GM19467 (cell line): ENCODE data around the gene TBCD.
A peak's percentile ranks its signal among the peaks of the same experiment; 100 is the strongest.
"Not testable (repeated sequence)": the region's sequence is repeated elsewhere in the genome, so short reads cannot be mapped to it uniquely, and the experiment has no call there.

Experiments used
- ATAC-seq: cut with Tn5 transposase; IDR thresholded peaks from one replicate; pipeline ENCODE4 v1.9.1; 2021; ENCODE audit warnings: mild to moderate bottlenecking, moderate library complexity; ENCODE audit not compliant: unreplicated experiment

Gene TBCD

GRCh38 chr17:82726427-82726826 lies 25.4 kb upstream of the TBCD start:
- no peak for ATAC-seq

GRCh38 chr17:82729479-82730260 lies 22.2 kb upstream of the TBCD start:
- no peak for ATAC-seq

- no peak for ATAC-seq
These were observed 19.6 kb upstream of the TBCD start for GRCh38 chr17:82732118-82732743.

- ATAC-seq, result no peak
These were observed 16.6 kb upstream of the TBCD start, which contains the start of gene FN3K for GRCh38 chr17:82734987-82735866. TSS of gene FN3K (plus strand) at chr17:82735615. CDS start at chr17:82735637, 22 bp downstream.

DNA sequence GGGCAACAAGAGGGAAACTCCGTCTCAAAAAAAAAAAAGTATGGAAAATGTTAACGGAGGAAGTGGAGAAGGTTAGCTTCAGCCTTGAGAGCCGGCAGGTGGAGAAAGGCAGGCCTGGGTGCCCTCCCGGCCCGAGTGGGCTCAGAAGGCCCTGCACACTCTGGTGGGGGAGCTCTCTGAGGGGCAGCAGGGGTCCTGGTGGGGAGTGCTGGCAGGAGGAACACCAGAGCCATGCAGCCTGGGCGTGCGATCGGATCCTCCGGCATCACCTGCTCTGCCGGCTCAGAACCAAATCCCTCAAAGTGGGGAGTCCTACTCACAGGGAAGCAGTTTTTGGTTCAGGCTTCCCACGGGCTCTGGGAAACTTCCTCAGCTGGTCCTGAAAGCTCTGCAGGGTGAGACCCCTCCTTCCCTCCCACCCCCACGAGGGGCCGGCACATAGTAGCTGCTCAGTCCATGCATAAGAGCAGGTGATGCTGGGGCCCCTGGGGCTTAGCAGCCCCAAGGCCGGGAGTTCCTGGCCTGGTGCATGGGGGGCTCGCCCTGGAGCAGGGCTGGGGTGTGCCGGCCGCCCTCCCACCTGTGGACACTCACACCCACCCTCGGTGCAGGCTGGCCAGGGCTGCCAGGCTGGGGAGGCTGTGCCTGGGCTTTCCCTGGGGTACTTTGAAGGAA lies 15.2 kb upstream of the TBCD start:
- ATAC-seq, result no peak

GRCh38 chr17:82737967-82738877 lies 13.6 kb upstream of the TBCD start:
- ATAC-seq, result no peak

GRCh38 chr17:82740906-82741759 lies 10.7 kb upstream of the TBCD start:
- ATAC-seq, result no peak

DNA sequence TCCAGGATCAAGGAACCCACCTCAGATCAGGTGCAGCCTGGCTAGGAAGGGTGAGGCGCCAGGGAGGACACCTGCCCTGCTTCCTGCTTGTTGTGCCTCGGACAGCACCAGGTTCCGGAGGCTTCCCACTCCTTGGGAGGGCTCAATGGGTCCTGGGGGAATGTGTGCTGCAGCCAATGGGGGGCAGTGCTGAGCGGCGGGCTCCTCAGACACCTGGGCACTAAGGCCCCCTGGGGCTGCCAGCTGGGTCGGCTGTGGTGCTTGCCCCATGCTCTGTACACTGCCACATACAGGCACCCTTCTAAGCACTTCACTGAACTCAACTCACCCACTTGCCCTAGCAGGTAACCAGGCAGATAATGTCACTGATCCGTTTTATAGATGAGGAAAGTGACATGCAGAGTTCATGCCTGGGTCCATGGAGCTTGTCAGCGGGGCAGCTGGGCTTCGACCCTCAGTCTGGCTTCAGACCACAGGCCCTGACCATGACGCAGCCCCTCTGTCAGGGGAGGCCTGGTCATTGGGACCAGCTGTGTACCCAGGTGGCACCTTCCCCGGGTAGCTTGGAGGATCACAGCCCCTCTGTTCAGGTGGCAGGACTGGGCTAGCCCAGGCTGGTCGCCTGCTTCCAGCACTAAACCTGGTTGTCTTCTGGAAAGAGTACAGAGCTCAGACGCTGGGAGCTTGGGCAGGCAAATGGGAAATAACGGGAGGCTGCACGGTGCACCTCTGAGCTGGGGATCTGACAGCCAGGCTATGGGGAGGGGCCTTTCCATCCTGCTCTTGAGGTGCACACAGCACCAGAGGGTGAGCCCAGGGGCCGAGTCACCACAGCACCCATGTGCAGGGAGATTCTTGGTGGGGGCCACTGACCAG lies 8.3 kb upstream of the TBCD start:
- no peak for ATAC-seq

- ATAC-seq, result not testable (repeated sequence)
These were observed 7.1 kb upstream of the TBCD start for GRCh38 chr17:82744736-82745135.

GRCh38 chr17:82745524-82745923 lies 6.3 kb upstream of the TBCD start:
- ATAC-seq, result no peak

DNA sequence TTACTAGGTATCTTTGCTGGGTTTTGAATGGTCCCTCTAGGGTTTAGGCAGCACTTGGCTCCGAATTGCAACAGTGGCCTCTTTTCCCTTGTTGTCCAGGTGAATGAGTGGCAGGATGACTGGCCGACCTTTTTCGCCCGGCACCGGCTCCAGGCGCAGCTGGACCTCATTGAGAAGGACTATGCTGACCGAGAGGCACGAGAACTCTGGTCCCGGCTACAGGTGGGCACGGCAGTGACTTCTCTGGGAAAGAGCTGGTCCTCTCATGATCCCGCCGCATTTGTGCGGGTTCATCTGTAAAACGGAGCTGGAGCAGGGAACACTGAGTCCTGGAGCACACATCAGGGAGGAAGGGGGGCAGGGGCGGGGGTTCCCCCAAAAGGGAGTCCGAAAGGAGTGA lies 3.1 kb upstream of the TBCD start:
- ATAC-seq, result no peak

GRCh38 chr17:82750241-82750908 lies 1.5 kb upstream of the TBCD start:
- no peak for ATAC-seq

- ATAC-seq, result no peak
These were observed 694 bp upstream of the TBCD start for GRCh38 chr17:82751171-82751570.

- ATAC-seq, result peak; percentile 31
These were observed 721 bp downstream of the TBCD start for GRCh38 chr17:82752371-82753200.

- ATAC-seq, result no peak
These were observed 1.3 kb downstream of the TBCD start for GRCh38 chr17:82753201-82753464.

DNA sequence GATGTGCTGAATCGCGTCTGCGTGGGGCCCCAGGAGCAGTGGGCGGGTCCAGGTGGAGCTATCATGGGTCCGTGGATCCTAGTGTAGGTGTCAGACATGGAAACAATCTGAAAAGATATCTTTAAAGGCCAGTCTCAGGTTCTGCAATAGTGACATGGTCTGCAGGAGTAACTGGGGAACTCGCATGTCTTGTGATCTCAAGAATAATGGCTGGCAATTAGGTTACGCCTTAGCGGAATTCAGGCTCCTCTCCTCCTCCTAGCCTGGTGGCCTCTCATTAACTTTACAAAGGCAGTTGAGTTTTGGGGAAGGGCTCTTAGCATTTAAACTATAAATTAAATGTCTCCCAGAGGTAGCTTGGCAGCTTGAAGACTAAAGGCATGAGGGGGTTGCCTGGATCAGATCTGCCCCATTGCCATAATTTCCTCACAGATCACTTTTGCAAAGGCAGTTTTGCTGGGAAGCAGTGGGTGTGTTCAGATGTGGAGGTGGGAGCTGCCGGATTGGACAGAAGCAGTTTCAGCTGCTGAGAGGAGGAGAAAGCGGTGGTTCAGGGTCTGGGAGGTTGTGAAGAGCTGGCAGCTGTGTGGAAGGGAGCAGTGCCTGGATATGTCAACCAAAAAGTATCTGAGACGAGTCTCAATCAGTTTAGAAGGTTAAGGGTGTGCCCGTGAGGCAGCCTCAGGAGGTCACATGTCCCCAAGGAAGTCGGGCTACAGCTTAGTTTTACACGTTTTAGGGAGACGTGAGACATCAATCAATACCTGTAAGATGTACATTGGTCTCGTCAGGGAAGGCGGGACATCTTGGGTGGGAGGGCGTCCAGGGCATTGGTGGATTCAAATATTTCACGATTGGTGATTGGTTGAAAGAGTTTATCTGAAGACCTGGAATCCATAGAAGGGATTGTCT lies 2.7 kb downstream of the TBCD start:
- ATAC-seq, result no peak
